GM23248 (cell line): ENCODE data around the gene KIAA2012.

Experiments used
- EZH2 ChIP-seq: fragments of 200-600 bp; sonication (generic); IDR thresholded peaks from 2 replicates; pipeline ENCODE4 v1.6.1; 2018; ENCODE audit warnings: antibody characterized with exemption, mild to moderate bottlenecking; ENCODE audit not compliant: insufficient read depth, poor library complexity, severe bottlenecking
- EZH2phosphoT487 ChIP-seq: fragments of 200-600 bp; sonication (generic); IDR thresholded peaks from 2 replicates; pipeline ENCODE4 v1.6.1; 2018; ENCODE audit warnings: antibody characterized with exemption, moderate library complexity, mild to moderate bottlenecking, low read depth; ENCODE audit not compliant: insufficient read depth

DNA sequence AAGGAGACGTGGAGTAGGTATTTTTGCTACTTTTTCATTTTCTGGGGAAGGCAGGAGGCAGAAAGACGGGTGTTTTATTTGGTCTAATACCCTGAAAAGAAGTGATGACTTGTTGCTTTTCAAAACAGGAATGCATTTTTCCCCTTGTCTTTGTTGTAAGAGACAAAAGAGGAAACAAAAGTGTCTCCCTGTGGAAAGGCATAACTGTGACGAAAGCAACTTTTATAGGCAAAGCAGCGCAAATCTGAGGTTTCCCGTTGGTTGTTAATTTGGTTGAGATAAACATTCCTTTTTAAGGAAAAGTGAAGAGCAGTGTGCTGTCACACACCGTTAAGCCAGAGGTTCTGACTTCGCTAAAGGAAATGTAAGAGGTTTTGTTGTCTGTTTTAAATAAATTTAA lies 36.0 kb upstream of the KIAA2012 start:
- TF ChIP-seq EZH2 (no peak), EZH2phosphoT487 (no peak)
